ENCODE data around the gene OR5L1.

Gene OR5L1

DNA sequence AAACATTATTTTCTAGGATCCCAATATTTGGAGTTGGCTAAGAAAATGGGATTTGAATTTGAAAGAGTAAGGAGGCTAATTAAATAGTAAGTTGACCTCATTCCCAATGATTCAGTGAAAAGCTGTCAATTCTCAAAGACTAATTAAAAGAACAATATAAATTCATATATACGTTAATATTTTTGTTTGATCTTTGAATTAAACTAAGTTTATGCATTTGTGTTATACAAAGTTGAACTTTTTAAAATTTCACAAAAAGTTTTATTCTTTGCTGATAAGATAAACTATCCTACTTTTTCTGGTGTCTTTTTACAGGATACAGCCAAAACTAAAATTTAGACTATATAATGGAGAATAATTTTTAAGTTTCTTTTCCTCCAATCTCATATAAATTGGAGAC is at the start of gene OR5L1:
OR5L1 (plus strand) TSS at position 301 of the 400 bp plus-strand sequence. CDS start 100 bp downstream, outside the sequence.
- no peak for DNase-seq

DNA sequence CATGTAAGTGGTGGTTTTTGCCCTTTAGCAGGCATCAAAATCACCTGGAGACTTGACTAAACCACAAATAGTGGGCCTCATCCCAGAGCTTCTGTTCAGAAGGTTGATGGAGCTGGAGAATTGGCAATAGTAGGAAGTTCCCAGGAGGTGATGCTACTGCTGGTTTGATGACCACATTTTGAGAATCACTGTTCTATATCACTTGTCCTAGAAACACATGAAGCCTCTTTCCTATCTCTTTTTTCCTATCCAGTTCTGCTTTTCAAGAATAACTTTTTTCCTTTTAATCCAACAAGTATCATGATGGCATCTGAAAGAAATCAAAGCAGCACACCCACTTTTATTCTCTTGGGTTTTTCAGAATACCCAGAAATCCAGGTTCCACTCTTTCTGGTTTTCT is 38.0 kb upstream of the OR5L1 start, which contains the start of gene OR5D13:
OR5D13 (plus strand) TSS at position 301 of the 400 bp plus-strand sequence; CDS start at position 301, 0 bp downstream.
- no peak for DNase-seq

DNA sequence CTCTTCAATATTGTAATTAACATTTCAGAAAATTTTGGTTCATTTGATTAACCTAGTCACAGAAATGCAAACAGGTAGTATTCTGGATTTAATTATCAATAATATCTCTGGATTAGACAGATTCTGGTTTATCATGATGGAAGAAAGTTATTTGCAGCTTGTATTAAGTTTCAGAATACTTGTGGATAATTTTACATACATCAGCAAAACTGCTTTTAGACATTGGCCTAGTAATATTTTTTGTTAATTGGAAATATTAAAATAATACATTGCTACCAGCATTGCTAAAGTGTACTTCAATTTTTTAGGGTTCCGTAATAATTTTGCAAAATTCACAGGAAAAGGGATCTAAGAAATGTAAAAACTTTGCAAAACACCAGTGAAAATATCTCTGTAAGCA is 19.6 kb upstream of the OR5L1 start:
- DNase-seq = no peak

DNA sequence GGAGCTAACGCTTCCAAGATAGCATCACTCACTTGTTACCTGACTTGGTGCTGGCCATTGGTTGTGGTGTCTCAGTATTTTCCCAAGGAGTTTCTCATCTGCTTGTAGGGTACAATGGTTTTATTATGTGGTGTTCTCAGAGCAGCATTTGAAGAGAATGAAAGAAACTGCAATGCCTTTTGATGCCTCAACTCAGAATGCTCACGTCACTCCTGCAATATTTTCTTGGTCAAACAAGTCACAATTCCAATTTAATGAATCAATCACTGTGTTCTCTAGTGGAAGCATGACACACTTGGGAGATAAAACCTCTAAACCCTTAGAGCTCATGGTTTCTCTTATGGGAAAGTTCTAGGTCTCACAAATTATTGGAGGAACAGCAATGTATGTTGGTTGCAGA is 17.8 kb upstream of the OR5L1 start:
- no peak for DNase-seq

DNA sequence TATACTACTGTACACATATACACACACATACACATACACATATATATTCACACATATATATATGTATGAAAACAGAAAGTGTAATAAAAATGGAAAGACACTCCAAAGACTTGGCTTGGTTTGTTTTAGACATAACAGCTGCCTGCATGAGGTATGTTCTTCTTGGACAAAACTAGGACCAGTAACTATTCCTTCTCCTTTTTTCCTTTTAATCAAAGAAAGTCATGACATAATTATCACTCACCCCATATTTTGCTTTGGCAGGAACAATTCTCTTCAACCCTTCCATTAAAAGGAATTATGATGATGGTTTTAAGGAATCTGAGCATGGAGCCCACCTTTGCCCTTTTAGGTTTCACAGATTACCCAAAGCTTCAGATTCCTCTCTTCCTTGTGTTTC is 15.9 kb upstream of the OR5L1 start, which contains the start of gene OR5D14:
OR5D14 (plus strand) TSS at position 301 of the 400 bp plus-strand sequence; CDS start at position 301, 0 bp downstream.
- no peak for DNase-seq

DNA sequence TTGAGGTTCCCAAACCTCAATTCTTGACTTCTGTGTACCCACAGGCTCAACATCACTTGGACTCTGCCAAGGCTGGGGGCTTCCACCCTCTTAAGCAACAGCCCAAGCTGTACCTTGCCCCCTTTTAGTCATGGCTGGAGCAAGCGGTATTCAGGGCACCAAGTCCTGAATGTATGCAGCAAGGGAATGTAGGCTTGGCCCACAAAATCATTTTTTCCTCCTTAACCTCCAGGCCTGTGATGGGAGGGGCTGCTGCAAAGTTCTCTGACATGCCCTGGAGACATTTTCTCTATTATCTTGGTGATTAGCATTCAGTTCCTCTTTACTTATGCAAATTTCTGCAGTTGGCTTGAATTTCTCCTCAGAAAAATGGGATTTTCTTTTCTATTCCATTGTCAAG is 4.9 kb upstream of the OR5L1 start:
- no peak for DNase-seq

DNA sequence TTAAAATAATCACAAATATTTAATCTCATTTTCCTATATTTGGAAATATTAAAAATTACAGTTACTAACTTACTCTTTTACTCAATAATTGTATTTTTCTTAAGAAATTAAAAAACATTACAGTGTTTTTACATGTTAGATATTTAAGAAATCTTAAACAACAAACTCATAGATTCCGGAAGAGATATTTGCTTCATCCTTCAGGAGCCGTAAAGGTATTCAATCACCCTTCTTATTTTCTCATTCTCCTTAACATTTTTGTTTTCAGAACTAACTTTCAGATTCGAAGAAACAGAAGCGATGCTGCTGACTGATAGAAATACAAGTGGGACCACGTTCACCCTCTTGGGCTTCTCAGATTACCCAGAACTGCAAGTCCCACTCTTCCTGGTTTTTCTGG is 8.2 kb downstream of the OR5L1 start, which contains the start of gene OR5D18:
OR5D18 (plus strand) TSS at position 301 of the 400 bp plus-strand sequence; CDS start at position 301, 0 bp downstream.
- DNase-seq = no peak

DNA sequence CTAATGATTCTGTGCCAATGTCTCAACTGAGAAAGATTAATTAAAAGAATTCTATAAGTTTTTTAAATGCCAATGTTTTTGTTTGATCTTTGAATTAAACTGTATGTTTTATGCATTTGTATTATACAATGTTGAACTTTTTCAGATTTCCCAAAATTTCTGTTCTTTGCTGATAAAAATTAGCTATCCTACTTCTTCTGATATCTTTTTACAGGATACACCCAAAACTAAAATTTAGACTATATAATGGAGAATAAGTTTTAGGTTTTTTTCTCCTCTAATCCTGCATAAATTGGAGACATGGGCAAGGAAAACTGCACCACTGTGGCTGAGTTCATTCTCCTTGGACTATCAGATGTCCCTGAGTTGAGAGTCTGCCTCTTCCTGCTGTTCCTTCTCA is 15.8 kb downstream of the OR5L1 start, which contains the start of gene OR5L2:
OR5L2 (plus strand) TSS at position 301 of the 400 bp plus-strand sequence; CDS start at position 301, 0 bp downstream.
- no peak for DNase-seq

DNA sequence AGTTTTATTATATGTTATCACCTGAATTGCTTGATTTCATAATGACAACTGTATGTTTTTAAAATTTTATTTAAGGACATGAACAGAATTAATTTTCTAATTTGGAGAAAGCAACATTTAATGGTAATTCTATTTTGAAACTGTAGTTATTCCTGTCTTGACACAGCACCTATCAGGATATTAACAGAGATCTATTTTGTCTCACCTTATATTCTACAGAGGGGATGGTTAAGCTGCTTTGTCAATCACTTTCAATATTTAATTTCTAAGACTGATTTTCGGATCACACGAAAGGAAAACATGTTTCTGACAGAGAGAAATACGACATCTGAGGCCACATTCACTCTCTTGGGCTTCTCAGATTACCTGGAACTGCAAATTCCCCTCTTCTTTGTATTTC is 27.3 kb downstream of the OR5L1 start, which contains the start of gene OR5D16:
OR5D16 (plus strand) TSS at position 301 of the 400 bp plus-strand sequence; CDS start at position 301, 0 bp downstream.
- DNase-seq = no peak

DNA sequence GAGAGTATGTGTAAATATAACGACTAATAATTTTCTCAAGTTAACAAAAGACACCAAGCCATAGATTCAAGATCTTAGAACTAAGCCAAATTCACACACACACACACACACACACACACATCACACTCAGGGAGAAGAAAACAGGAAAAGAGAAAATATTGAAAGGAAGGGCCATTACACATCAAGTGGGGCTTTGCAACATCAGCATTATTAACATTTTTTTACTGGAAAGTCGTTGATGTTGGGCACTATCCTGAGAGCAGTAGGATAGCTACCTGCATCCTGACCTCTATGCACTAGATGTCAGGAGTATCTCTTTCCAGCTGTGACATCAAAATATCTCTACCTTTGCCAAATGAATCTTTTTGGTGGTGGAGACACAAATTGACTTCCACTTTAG is 36.3 kb downstream of the OR5L1 start:
- DNase-seq = no peak

DNA sequence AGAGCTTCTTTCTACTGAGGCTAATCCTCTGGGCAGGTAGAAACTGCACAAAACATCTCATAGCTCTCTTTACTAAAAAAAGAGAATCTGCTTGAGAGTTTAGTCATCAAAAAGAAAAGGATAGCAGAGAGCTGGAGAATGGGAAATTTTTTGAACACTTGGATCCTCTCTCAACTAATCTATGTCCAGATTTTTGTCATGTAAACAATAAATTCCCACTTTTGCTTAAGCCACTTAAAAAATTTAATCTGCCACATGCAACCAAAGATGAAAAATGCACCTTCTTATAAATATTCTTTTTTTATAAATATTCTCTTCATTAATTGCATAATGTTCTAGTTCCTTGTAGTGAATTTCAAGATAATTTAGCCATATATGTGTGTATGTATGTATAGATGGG is 37.9 kb downstream of the OR5L1 start:
- DNase-seq = no peak

DNA sequence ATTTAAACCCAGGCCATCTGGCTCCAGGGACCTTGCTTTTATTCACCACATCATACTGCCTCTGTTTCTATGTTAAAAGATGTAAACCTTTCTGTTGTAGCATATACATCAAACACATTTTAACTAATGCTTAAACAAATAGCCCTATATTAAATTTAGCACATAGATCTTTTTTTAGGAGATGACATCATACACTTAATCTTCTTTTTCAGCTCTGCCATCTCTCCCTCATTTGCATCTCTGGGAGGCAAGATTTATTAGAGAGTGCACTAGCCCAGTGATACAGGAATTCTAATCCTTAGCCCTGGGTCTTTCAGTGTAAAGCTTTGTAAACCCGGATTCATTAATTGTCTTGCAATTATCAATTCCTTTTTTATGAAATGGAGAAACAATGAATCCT is 41.0 kb downstream of the OR5L1 start:
- DNase-seq = no peak

DNA sequence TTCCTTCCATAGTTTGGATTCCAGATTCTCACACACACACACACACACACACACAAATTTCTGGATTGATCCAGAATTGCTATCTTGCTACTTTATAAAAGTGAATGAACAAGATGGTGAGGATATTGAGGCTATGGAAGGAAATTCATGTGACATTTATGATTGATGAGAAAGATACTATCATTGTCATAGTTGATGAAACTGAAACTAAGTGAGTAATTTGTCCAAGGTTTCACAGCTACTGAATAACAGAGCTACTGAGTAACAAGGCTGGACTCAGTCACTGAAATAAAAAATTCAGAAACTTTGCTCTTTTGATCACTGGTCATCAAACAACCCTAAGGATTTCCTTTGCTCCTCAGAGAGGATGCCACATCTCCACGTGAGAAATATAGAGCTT is 43.5 kb downstream of the OR5L1 start:
- no peak for DNase-seq

Measured in retina (tissue), 1 donor.